NCI-H2029 (cell line): Measurements from ENCODE around the gene LDB3.
"Not testable (repeated sequence)": the region's sequence is repeated elsewhere in the genome, so short reads cannot be mapped to it uniquely, and the experiment has no call there.

Source experiments
- DNase-seq: peaks from one replicate; lab custom pipeline; 2025; lab: John Stamatoyannopoulos, UW

Gene LDB3

GRCh38 chr10:86668297-86669165 lies at the start of gene LDB3:
TSS of gene LDB3 (plus strand) at chr10:86668511. CDS start at chr10:86668692, 181 bp downstream.
- peak; percentile 49 for DNase-seq

GRCh38 chr10:86628311-86628710 lies 40.0 kb upstream of the LDB3 start:
- DNase-seq = no peak

GRCh38 chr10:86630079-86630478 lies 38.2 kb upstream of the LDB3 start:
- no peak for DNase-seq

GRCh38 chr10:86632009-86632800 lies 36.1 kb upstream of the LDB3 start:
- no peak for DNase-seq

- DNase-seq = no peak
Measured at GRCh38 chr10:86632951-86633350, 35.4 kb upstream of the LDB3 start.

- DNase-seq = no peak
Measured at GRCh38 chr10:86635402-86635801, 32.9 kb upstream of the LDB3 start.

GRCh38 chr10:86636311-86636710 lies 32.0 kb upstream of the LDB3 start:
- DNase-seq = no peak

- no peak for DNase-seq
Measured at GRCh38 chr10:86642021-86642420, 26.3 kb upstream of the LDB3 start.

GRCh38 chr10:86642499-86642898 lies 25.8 kb upstream of the LDB3 start:
- no peak for DNase-seq

- DNase-seq = no peak
Measured at GRCh38 chr10:86644152-86644793, 24.0 kb upstream of the LDB3 start.

- no peak for DNase-seq
Measured at GRCh38 chr10:86644794-86645445, 23.4 kb upstream of the LDB3 start.

GRCh38 chr10:86645621-86646165 lies 22.6 kb upstream of the LDB3 start:
- DNase-seq = not testable (repeated sequence)

- DNase-seq = no peak
Measured at GRCh38 chr10:86646532-86646931, 21.8 kb upstream of the LDB3 start.

GRCh38 chr10:86646933-86647332 lies 21.4 kb upstream of the LDB3 start:
- no peak for DNase-seq

- DNase-seq = no peak
Measured at GRCh38 chr10:86647773-86648703, 20.3 kb upstream of the LDB3 start.

- DNase-seq = peak; percentile 39
Measured at GRCh38 chr10:86648704-86649427, 19.4 kb upstream of the LDB3 start.

GRCh38 chr10:86649471-86650150 lies 18.7 kb upstream of the LDB3 start:
- DNase-seq = no peak

- no peak for DNase-seq
Measured at GRCh38 chr10:86650151-86650550, 18.2 kb upstream of the LDB3 start.

- no peak for DNase-seq
Measured at GRCh38 chr10:86651021-86651471, 17.3 kb upstream of the LDB3 start.
